ENCODE results near the gene CCDC170.

GRCh38 chr6:151618717-151619116, 124.9 kb downstream of the CCDC170 start:
- TF ChIP-seq, protein P1, sequence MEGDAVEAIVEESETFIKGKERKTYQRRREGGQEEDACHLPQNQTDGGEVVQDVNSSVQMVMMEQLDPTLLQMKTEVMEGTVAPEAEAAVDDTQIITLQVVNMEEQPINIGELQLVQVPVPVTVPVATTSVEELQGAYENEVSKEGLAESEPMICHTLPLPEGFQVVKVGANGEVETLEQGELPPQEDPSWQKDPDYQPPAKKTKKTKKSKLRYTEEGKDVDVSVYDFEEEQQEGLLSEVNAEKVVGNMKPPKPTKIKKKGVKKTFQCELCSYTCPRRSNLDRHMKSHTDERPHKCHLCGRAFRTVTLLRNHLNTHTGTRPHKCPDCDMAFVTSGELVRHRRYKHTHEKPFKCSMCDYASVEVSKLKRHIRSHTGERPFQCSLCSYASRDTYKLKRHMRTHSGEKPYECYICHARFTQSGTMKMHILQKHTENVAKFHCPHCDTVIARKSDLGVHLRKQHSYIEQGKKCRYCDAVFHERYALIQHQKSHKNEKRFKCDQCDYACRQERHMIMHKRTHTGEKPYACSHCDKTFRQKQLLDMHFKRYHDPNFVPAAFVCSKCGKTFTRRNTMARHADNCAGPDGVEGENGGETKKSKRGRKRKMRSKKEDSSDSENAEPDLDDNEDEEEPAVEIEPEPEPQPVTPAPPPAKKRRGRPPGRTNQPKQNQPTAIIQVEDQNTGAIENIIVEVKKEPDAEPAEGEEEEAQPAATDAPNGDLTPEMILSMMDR (IDR thresholded peaks at IDR 0.05 in 2 of 3, conservative IDR thresholded peaks at IDR 0.05 in 1 of 3; ENCODE audit: borderline replicate concordance in 1 of 3, insufficient read depth in 1 of 3, low read depth in 2 of 3, low read length in 2 of 3) = no peak
- TF ChIP-seq, protein P2, sequence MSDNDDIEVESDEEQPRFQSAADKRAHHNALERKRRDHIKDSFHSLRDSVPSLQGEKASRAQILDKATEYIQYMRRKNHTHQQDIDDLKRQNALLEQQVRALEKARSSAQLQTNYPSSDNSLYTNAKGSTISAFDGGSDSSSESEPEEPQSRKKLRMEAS (IDR thresholded peaks at IDR 0.05) = no peak
- TF ChIP-seq EZH2phosphoT487 (IDR thresholded peaks at IDR 0.05; ENCODE audit: borderline replicate concordance) (no peak), SP1 (IDR thresholded peaks at IDR 0.05; ENCODE audit: low read depth) (no peak), EGR1 (IDR thresholded peaks at IDR 0.05; ENCODE audit: low read depth) (no peak), TCF7L2 (IDR thresholded peaks at IDR 0.05; ENCODE audit: borderline replicate concordance, extremely low read depth, insufficient read depth, insufficient read length) (no peak), ZFX (IDR thresholded peaks at IDR 0.05) (no peak), EZH2 (IDR thresholded peaks at IDR 0.05) (no peak)
- TF ChIP-seq, protein P3, sequence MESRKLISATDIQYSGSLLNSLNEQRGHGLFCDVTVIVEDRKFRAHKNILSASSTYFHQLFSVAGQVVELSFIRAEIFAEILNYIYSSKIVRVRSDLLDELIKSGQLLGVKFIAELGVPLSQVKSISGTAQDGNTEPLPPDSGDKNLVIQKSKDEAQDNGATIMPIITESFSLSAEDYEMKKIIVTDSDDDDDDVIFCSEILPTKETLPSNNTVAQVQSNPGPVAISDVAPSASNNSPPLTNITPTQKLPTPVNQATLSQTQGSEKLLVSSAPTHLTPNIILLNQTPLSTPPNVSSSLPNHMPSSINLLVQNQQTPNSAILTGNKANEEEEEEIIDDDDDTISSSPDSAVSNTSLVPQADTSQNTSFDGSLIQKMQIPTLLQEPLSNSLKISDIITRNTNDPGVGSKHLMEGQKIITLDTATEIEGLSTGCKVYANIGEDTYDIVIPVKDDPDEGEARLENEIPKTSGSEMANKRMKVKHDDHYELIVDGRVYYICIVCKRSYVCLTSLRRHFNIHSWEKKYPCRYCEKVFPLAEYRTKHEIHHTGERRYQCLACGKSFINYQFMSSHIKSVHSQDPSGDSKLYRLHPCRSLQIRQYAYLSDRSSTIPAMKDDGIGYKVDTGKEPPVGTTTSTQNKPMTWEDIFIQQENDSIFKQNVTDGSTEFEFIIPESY (IDR thresholded peaks at IDR 0.05; ENCODE audit: extremely low read depth, insufficient replicate concordance, low read length) = no peak
- TF ChIP-seq, protein P4, sequence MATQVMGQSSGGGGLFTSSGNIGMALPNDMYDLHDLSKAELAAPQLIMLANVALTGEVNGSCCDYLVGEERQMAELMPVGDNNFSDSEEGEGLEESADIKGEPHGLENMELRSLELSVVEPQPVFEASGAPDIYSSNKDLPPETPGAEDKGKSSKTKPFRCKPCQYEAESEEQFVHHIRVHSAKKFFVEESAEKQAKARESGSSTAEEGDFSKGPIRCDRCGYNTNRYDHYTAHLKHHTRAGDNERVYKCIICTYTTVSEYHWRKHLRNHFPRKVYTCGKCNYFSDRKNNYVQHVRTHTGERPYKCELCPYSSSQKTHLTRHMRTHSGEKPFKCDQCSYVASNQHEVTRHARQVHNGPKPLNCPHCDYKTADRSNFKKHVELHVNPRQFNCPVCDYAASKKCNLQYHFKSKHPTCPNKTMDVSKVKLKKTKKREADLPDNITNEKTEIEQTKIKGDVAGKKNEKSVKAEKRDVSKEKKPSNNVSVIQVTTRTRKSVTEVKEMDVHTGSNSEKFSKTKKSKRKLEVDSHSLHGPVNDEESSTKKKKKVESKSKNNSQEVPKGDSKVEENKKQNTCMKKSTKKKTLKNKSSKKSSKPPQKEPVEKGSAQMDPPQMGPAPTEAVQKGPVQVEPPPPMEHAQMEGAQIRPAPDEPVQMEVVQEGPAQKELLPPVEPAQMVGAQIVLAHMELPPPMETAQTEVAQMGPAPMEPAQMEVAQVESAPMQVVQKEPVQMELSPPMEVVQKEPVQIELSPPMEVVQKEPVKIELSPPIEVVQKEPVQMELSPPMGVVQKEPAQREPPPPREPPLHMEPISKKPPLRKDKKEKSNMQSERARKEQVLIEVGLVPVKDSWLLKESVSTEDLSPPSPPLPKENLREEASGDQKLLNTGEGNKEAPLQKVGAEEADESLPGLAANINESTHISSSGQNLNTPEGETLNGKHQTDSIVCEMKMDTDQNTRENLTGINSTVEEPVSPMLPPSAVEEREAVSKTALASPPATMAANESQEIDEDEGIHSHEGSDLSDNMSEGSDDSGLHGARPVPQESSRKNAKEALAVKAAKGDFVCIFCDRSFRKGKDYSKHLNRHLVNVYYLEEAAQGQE (IDR thresholded peaks at IDR 0.05; ENCODE audit: low read depth) = no peak
